ENCODE data around the gene DOK7.

DNA sequence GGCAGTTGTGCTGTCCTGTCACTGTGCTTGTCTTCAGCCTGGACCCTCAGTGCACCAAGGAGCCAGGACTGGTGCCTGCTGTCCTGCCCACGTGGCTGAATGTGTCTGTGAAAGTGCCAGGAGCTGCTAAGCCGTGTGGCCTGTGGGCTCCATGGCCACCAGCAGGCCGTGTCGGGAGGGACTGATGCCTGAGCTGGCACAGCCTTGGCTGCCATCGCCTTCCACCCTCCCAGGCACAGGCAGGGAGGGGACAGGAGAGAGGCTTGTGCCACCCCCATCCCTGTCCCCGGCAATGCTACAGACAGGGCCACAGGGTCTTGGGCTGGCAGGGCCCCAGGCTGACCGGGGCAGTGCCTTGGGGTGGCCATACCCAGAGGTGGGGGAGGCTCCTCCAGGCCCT lies 24.8 kb downstream of the DOK7 start:
- TF ChIP-seq, protein P1, sequence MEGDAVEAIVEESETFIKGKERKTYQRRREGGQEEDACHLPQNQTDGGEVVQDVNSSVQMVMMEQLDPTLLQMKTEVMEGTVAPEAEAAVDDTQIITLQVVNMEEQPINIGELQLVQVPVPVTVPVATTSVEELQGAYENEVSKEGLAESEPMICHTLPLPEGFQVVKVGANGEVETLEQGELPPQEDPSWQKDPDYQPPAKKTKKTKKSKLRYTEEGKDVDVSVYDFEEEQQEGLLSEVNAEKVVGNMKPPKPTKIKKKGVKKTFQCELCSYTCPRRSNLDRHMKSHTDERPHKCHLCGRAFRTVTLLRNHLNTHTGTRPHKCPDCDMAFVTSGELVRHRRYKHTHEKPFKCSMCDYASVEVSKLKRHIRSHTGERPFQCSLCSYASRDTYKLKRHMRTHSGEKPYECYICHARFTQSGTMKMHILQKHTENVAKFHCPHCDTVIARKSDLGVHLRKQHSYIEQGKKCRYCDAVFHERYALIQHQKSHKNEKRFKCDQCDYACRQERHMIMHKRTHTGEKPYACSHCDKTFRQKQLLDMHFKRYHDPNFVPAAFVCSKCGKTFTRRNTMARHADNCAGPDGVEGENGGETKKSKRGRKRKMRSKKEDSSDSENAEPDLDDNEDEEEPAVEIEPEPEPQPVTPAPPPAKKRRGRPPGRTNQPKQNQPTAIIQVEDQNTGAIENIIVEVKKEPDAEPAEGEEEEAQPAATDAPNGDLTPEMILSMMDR (IDR thresholded peaks at IDR 0.05) = no peak
- no peak for TF ChIP-seq ZFX (IDR thresholded peaks at IDR 0.05; ENCODE audit: borderline replicate concordance)

All from 22Rv1 (cell line).